Activated CD8-positive, alpha-beta memory T cell treated with anti-CD3 and anti-CD28 coated beads for 36 hours (primary cell): Measurements from ENCODE around the gene ALPK3. TPM values are rescaled to one million over a fixed set of nuclear protein-coding genes. Genes with fewer than 3 reads are reported as not detected.

Experiments
- CTCF ChIA-PET: fragments of 350-600 bp; sonication (Branson Sonifier 250); formaldehyde crosslinking; loops from one replicate; lab custom pipeline; 2021; ENCODE audit warnings: antibody characterized with exemption; lab: Charles Lee
- POLR2A ChIA-PET: fragments of 350-600 bp; sonication (Branson Sonifier 250); formaldehyde crosslinking; loops from one replicate; lab custom pipeline; 2021; ENCODE audit warnings: antibody characterized with exemption; lab: Charles Lee
- total RNA-seq, 2 experiments: library from RNA; stranded (reverse); gene quantifications; one replicate each; pipeline ENCODE4 v1.2.3, GENCODE V29; 2021

Gene ALPK3
- total RNA-seq, 2 experiments from 2014 or later, result 0.06 to 0.08 TPM

GRCh38 chr15:84818261-84819131, 1.3 kb downstream of the ALPK3 start:
- POLR2A ChIA-PET, result no interaction called here
- CTCF ChIA-PET, result interaction anchor here (1.1 kb wide), 1 partner anchor 9 kb away, joined by 3 read pairs; no protein-coding TSS in a partner anchor

- ChIA-PET CTCF (no interaction called here), POLR2A (no interaction called here)
Observed at GRCh38 chr15:84819291-84819768, 2.2 kb downstream of the ALPK3 start.

- CTCF ChIA-PET, result no interaction called here
- POLR2A ChIA-PET, result no interaction called here
Observed at GRCh38 chr15:84819791-84820190, 2.6 kb downstream of the ALPK3 start.

- CTCF ChIA-PET, result no interaction called here
- POLR2A ChIA-PET, result no interaction called here
Observed at GRCh38 chr15:84821501-84822021, 4.4 kb downstream of the ALPK3 start.

- CTCF ChIA-PET, result no interaction called here
- POLR2A ChIA-PET, result no interaction called here
Observed at GRCh38 chr15:84822653-84823281, 5.6 kb downstream of the ALPK3 start.

- CTCF ChIA-PET, result no interaction called here
- POLR2A ChIA-PET, result no interaction called here
Observed at GRCh38 chr15:84823282-84823878, 6.2 kb downstream of the ALPK3 start.

- ChIA-PET CTCF (no interaction called here), POLR2A (no interaction called here)
Observed at GRCh38 chr15:84824260-84825007, 7.3 kb downstream of the ALPK3 start.

- ChIA-PET CTCF (no interaction called here), POLR2A (no interaction called here)
Observed at GRCh38 chr15:84826369-84826823, 9.2 kb downstream of the ALPK3 start.

GRCh38 chr15:84827246-84827645, 10.1 kb downstream of the ALPK3 start:
- CTCF ChIA-PET, result no interaction called here
- POLR2A ChIA-PET, result no interaction called here

- ChIA-PET POLR2A (no interaction called here), CTCF (no interaction called here)
Observed at GRCh38 chr15:84828086-84828908, 11.1 kb downstream of the ALPK3 start.

- CTCF ChIA-PET, result no interaction called here
Observed at GRCh38 chr15:84829428-84829827, 12.3 kb downstream of the ALPK3 start.

GRCh38 chr15:84830036-84830435, 12.9 kb downstream of the ALPK3 start:
- POLR2A ChIA-PET, result no interaction called here

More at GRCh38 chr15:84829428-84829827, 12.3 kb downstream of the ALPK3 start:
- POLR2A ChIA-PET, result no interaction called here

GRCh38 chr15:84831028-84831427, 13.9 kb downstream of the ALPK3 start:
- CTCF ChIA-PET, result no interaction called here
- POLR2A ChIA-PET, result no interaction called here

More at GRCh38 chr15:84830036-84830435, 12.9 kb downstream of the ALPK3 start:
- CTCF ChIA-PET, result no interaction called here

- POLR2A ChIA-PET, result no interaction called here
- CTCF ChIA-PET, result no interaction called here
Observed at GRCh38 chr15:84831613-84832012, 14.5 kb downstream of the ALPK3 start.

- ChIA-PET POLR2A (no interaction called here), CTCF (no interaction called here)
Observed at GRCh38 chr15:84832448-84833040, 15.4 kb downstream of the ALPK3 start.

- ChIA-PET CTCF (interaction anchor here (0.6 kb wide), 1 partner anchor 1622 kb away, joined by 3 read pairs; no protein-coding TSS in a partner anchor), POLR2A (no interaction called here)
Observed at GRCh38 chr15:84833447-84834228, 16.5 kb downstream of the ALPK3 start.
